ENCODE measurements around the gene SEC16B. TPM values are rescaled to one million over a fixed set of nuclear protein-coding genes. Genes with fewer than 3 reads are reported as not detected.

Gene SEC16B
- total RNA-seq, 1 donor from 2014 or later: 1.7 TPM

- intact Hi-C loops (cut with DNase I): loop anchor here (10.0 kb wide), 1 partner anchor 1040 kb away; no protein-coding TSS in a partner anchor
- Histone ChIP-seq H3K36me3 (peaks cover 0 to 13% of the 10 kb centered on the region in 2 donors), H3K9me3 (no peaks in the 10 kb centered on the region), H3K4me3 (no peak overlapping the region), H3K4me1 (no peaks in the 10 kb centered on the region), H3K27me3 (no peaks in the 10 kb centered on the region), H3K27ac (no peak overlapping the region)
- no peak for DNase-seq (ENCODE audit: extremely low spot score in 2 of 2)
- TF ChIP-seq POLR2A (IDR thresholded peaks at IDR 0.05): no peak
- TF ChIP-seq POLR2AphosphoS5 (IDR thresholded peaks at IDR 0.05; ENCODE audit: insufficient read depth in 1 of 2, low read depth in 1 of 2): no peak
- TF ChIP-seq CTCF (IDR thresholded peaks at IDR 0.05): no peak
These were observed 35.4 kb downstream of the SEC16B start for GRCh38 chr1:177934461-177934860.

- no peak for DNase-seq (ENCODE audit: extremely low spot score in 2 of 2)
- no peaks in the 10 kb centered on the region for H3K4me1 ChIP-seq
- intact Hi-C loops (cut with DNase I): loop anchor here (10.0 kb wide), 1 partner anchor 1039 kb away; no protein-coding TSS in a partner anchor
- no peak overlapping the region for H3K4me3 ChIP-seq
- H3K27ac ChIP-seq: no peak overlapping the region
- H3K9me3 ChIP-seq: no peaks in the 10 kb centered on the region
- TF ChIP-seq POLR2AphosphoS5 (IDR thresholded peaks at IDR 0.05; ENCODE audit: insufficient read depth in 1 of 2, low read depth in 1 of 2) (no peak), CTCF (IDR thresholded peaks at IDR 0.05) (no peak), POLR2A (IDR thresholded peaks at IDR 0.05) (no peak)
- H3K36me3 ChIP-seq: peaks cover 0 to 13% of the 10 kb centered on the region in 2 donors
- H3K27me3 ChIP-seq: no peaks in the 10 kb centered on the region
These were observed 36.0 kb downstream of the SEC16B start for GRCh38 chr1:177933881-177934280.

GRCh38 chr1:177932123-177932522 lies 37.7 kb downstream of the SEC16B start:
- H3K4me3 ChIP-seq: no peak overlapping the region
- peaks cover 2% of the 10 kb centered on the region for H3K4me1 ChIP-seq
- H3K9me3 ChIP-seq: no peaks in the 10 kb centered on the region
- intact Hi-C loops (cut with DNase I): loop anchor here (10.0 kb wide), 1 partner anchor 1037 kb away; no protein-coding TSS in a partner anchor
- DNase-seq (ENCODE audit: extremely low spot score in 2 of 2): peak in 1 of 2 donors; percentile 76
- H3K27me3 ChIP-seq: no peaks in the 10 kb centered on the region
- H3K36me3 ChIP-seq: peaks cover 0 to 10% of the 10 kb centered on the region in 2 donors
- TF ChIP-seq POLR2A (IDR thresholded peaks at IDR 0.05) (no peak), POLR2AphosphoS5 (IDR thresholded peaks at IDR 0.05; ENCODE audit: insufficient read depth in 1 of 2, low read depth in 1 of 2) (no peak), CTCF (IDR thresholded peaks at IDR 0.05) (no peak)
- no peak overlapping the region for H3K27ac ChIP-seq

- no peaks in the 10 kb centered on the region for H3K9me3 ChIP-seq
- no peak for DNase-seq (ENCODE audit: extremely low spot score in 2 of 2)
- no peak overlapping the region for H3K27ac ChIP-seq
- intact Hi-C loops (cut with DNase I): no loop called here
- H3K4me3 ChIP-seq: no peak overlapping the region
- no peak for TF ChIP-seq POLR2AphosphoS5 (IDR thresholded peaks at IDR 0.05; ENCODE audit: insufficient read depth in 1 of 2, low read depth in 1 of 2)
- TF ChIP-seq POLR2A (IDR thresholded peaks at IDR 0.05): no peak
- no peak for TF ChIP-seq CTCF (IDR thresholded peaks at IDR 0.05)
- no peaks in the 10 kb centered on the region for H3K27me3 ChIP-seq
- peaks cover 10% of the 10 kb centered on the region for H3K4me1 ChIP-seq
- H3K36me3 ChIP-seq: peaks cover 0 to 10% of the 10 kb centered on the region in 2 donors
These were observed 40.9 kb downstream of the SEC16B start for GRCh38 chr1:177928952-177929351.

- TF ChIP-seq POLR2AphosphoS5 (IDR thresholded peaks at IDR 0.05; ENCODE audit: insufficient read depth in 1 of 2, low read depth in 1 of 2): no peak
- H3K9me3 ChIP-seq: no peaks in the 10 kb centered on the region
- no peak overlapping the region for H3K4me3 ChIP-seq
- no peak overlapping the region for H3K27ac ChIP-seq
- peaks cover 10% of the 10 kb centered on the region for H3K4me1 ChIP-seq
- H3K27me3 ChIP-seq: no peaks in the 10 kb centered on the region
- intact Hi-C loops (cut with DNase I): no loop called here
- H3K36me3 ChIP-seq: peaks cover 0 to 8% of the 10 kb centered on the region in 2 donors
- DNase-seq (ENCODE audit: extremely low spot score in 2 of 2): no peak
These were observed 41.7 kb downstream of the SEC16B start for GRCh38 chr1:177928194-177928593.
